ENCODE data around the gene HOXD1. TPM values are rescaled to one million over a fixed set of nuclear protein-coding genes. Genes with fewer than 3 reads are reported as not detected.

The HOXD1 gene
- total RNA-seq, 4 donors from 2014 or later: 0.19 TPM; not detected in 3

- intact Hi-C loops (cut with DNase I): no loop called here
- Histone ChIP-seq H3K27me3 (peaks cover 17 to 100% (median 68%) of the 10 kb centered on the region in 4 donors), H3K9me3 (peaks cover 0 to 4% (median 0%) of the 10 kb centered on the region in 3 donors), H3K4me3 (no peak overlapping the region), H3K4me1 (peaks cover 15 to 50% (median 17%) of the 10 kb centered on the region in 3 donors), H3K36me3 (no peaks in the 10 kb centered on the region), H3K27ac (no peak overlapping the region)
- no peak for TF ChIP-seq POLR2A (IDR thresholded peaks at IDR 0.05)
- TF ChIP-seq, protein P1, sequence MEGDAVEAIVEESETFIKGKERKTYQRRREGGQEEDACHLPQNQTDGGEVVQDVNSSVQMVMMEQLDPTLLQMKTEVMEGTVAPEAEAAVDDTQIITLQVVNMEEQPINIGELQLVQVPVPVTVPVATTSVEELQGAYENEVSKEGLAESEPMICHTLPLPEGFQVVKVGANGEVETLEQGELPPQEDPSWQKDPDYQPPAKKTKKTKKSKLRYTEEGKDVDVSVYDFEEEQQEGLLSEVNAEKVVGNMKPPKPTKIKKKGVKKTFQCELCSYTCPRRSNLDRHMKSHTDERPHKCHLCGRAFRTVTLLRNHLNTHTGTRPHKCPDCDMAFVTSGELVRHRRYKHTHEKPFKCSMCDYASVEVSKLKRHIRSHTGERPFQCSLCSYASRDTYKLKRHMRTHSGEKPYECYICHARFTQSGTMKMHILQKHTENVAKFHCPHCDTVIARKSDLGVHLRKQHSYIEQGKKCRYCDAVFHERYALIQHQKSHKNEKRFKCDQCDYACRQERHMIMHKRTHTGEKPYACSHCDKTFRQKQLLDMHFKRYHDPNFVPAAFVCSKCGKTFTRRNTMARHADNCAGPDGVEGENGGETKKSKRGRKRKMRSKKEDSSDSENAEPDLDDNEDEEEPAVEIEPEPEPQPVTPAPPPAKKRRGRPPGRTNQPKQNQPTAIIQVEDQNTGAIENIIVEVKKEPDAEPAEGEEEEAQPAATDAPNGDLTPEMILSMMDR (IDR thresholded peaks at IDR 0.05): no peak
- no peak for DNase-seq
- 31 to 36% methylated on average over 10 to 11 of the region's 11 CpGs for WGBS, 2 donors
Measured at GRCh38 chr2:176154576-176155252, 33.8 kb upstream of the HOXD1 start.

- peaks cover 21 to 57% (median 25%) of the 10 kb centered on the region in 3 donors for H3K4me1 ChIP-seq
- no peaks in the 10 kb centered on the region for H3K9me3 ChIP-seq
- no peaks in the 10 kb centered on the region for H3K36me3 ChIP-seq
- TF ChIP-seq POLR2A (IDR thresholded peaks at IDR 0.05): no peak
- TF ChIP-seq, protein P1 (IDR thresholded peaks at IDR 0.05): no peak
- H3K27ac ChIP-seq: no peak overlapping the region
- no peak for DNase-seq
- 13 to 15% methylated on average over 6 of the region's 6 CpGs for WGBS, 2 donors
- H3K27me3 ChIP-seq: peaks cover 24 to 100% (median 72%) of the 10 kb centered on the region in 4 donors
- H3K4me3 ChIP-seq: no peak overlapping the region
- intact Hi-C loops (cut with DNase I): no loop called here
Measured at GRCh38 chr2:176155356-176156044, 33.0 kb upstream of the HOXD1 start.

DNA sequence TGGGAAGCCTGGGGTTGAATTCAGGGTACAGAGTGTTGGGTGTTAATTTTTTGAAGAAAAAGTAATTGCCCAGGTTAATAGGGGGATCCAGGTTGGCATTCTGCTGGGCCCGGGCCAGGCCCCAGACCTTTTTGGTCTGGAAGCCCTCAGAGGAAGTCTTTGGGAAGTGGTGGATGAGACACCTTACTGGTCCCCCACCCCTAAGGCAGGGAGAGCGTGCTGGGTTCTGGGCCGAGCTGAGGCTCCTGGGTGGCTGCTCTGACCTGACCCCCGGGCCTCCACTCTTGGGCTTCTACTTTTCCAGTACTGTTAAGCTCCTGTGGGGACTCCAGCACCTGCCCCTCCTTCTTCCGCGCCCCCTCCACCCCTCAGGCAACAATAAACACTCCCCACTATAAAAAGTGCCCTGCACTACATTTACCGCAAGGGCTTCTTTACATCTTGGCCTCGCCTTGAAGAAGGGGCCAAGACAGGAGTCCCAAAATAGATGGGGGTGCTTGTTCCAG is 32.1 kb upstream of the HOXD1 start:
- WGBS, 2 donors: 27 to 46% methylated on average over 6 to 7 of the region's 8 CpGs
- Histone ChIP-seq H3K4me1 (peaks cover 22 to 64% (median 27%) of the 10 kb centered on the region in 3 donors), H3K4me3 (no peak overlapping the region), H3K27ac (no peak overlapping the region), H3K9me3 (no peaks in the 10 kb centered on the region), H3K36me3 (no peaks in the 10 kb centered on the region), H3K27me3 (peaks cover 23 to 100% (median 76%) of the 10 kb centered on the region in 4 donors)
- no peak for DNase-seq
- TF ChIP-seq, protein P1 (IDR thresholded peaks at IDR 0.05): no peak
- no peak for TF ChIP-seq POLR2A (IDR thresholded peaks at IDR 0.05)
- intact Hi-C loops (cut with DNase I): no loop called here

DNA sequence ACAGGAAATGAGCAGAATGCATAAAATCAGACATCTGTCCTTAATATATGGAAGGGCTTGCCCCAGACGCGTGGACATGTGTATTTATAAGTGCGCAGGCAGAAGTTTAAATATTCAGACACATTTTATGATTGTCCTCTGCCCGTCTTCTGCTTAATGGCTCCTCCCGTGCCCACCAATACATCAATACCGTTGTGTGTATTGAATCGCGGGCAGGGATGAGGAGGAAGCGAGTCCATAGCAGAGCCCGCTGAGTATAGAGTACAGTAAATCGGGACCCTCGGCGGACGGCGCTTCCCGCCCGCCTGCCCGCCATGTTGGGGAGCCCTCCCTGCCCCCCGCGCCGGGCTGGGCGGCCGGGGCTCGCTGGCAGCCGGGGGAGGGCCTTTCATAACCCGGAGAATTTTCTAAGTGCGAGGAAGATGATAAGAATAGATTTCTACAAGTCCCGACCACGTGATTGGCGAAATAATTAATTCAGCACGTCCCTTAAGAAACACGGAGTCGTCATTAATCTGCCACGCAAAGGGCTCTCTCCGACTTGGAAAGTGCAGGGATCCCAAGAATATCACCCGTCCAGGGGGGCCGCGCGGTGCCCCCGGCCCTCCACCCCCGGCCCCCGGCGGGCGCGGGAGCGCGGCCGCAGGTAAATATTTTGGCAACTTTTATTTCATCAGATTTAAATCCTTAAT is 31.5 kb upstream of the HOXD1 start, which contains the start of gene HOXD3:
HOXD3 (plus strand) TSS at position 501 of the 692 bp plus-strand sequence. CDS start 11,808 bp downstream, outside the sequence.
- intact Hi-C loops (cut with DNase I): no loop called here
- peaks cover 22 to 63% (median 22%) of the 10 kb centered on the region in 3 donors for H3K4me1 ChIP-seq
- WGBS, 2 donors: 18 to 25% methylated on average over 31 to 37 of the region's 48 CpGs
- H3K4me3 ChIP-seq: peak within 1 kb of the TSS in 2 of 4 donors; percentile 11 to 35
- H3K27me3 ChIP-seq: peaks cover 18 to 100% (median 76%) of the 10 kb centered on the region in 4 donors
- TF ChIP-seq POLR2A (IDR thresholded peaks at IDR 0.05): no peak
- TF ChIP-seq, protein P1 (IDR thresholded peaks at IDR 0.05): no peak
- no peaks in the 10 kb centered on the region for H3K36me3 ChIP-seq
- DNase-seq: no peak
- H3K27ac ChIP-seq: no peak within 1 kb of the TSS
- H3K9me3 ChIP-seq: no peaks in the 10 kb centered on the region

Data from esophagus squamous epithelium (tissue), 5 donors.